Neural progenitor cell (in vitro differentiated cells): Measurements from ENCODE around the gene GJA3.

Source experiments
- CTCF ChIP-seq: fragments of 200-600 bp; sonication (generic); IDR thresholded peaks from 2 replicates; pipeline ENCODE4 v1.5.1; 2017; ENCODE audit warnings: antibody characterized with exemption, mild to moderate bottlenecking
- EZH2 ChIP-seq: fragments of 200-600 bp; sonication (generic); IDR thresholded peaks from 2 replicates; pipeline ENCODE4 v1.6.1; 2017; ENCODE audit warnings: antibody characterized with exemption, mild to moderate bottlenecking, moderate library complexity
- EZH2phosphoT487 ChIP-seq: fragments of 200-600 bp; sonication (generic); IDR thresholded peaks from 2 replicates; pipeline ENCODE4 v1.6.1; 2017; ENCODE audit warnings: antibody characterized with exemption

- no peak for TF ChIP-seq CTCF
- TF ChIP-seq EZH2: no peak
- no peak for TF ChIP-seq EZH2phosphoT487
Measured at GRCh38 chr13:20130012-20130411, 30.8 kb downstream of the GJA3 start.
